Measurements from ENCODE around the gene DYNC2H1. TPM values are rescaled to one million over a fixed set of nuclear protein-coding genes. Genes with fewer than 3 reads are reported as not detected.

Gene DYNC2H1
- total RNA-seq, 1 experiment from 2014 or later: 28.9 TPM

DNA sequence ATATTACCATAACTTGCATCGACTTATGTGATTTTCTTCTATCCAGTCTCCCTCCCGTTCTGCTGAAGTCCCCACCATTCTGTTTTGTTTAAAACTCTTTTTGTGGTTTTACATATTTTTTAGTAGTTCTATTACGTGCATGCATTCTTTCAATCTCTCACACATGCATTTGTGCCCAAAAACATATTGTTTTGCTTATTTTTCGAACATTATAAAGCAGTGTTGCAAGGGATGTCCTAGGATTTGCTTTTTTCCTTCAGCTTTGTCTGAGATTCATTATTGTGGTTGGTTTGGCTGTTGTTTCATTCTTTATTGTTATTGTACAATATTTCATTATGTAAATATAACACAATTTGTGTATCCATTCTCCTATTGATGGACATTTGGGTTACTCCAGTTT is 235.7 kb downstream of the DYNC2H1 start:
- H3K4me1 ChIP-seq (ENCODE audit: insufficient read depth, low read length): no peaks in the 10 kb centered on the region
- H3K36me3 ChIP-seq (ENCODE audit: low read depth, low read length): no peaks in the 10 kb centered on the region
- POLR2A ChIA-PET (ENCODE audit: unreplicated experiment): no interaction called here
- H3K9ac ChIP-seq (ENCODE audit: low read length): no peak overlapping the region
- DNase-seq (no peak), ATAC-seq (no peak)
- intact Hi-C loops (cut with micrococcal nuclease): no loop called here
- H2AFZ ChIP-seq (ENCODE audit: low read length): no peak overlapping the region
- no peak overlapping the region for H3K27ac ChIP-seq (ENCODE audit: low read length)
- TF ChIP-seq EZH2 (IDR thresholded peaks at IDR 0.05; ENCODE audit: low read length, unreplicated experiment): no peak
- TF ChIP-seq, protein P1, sequence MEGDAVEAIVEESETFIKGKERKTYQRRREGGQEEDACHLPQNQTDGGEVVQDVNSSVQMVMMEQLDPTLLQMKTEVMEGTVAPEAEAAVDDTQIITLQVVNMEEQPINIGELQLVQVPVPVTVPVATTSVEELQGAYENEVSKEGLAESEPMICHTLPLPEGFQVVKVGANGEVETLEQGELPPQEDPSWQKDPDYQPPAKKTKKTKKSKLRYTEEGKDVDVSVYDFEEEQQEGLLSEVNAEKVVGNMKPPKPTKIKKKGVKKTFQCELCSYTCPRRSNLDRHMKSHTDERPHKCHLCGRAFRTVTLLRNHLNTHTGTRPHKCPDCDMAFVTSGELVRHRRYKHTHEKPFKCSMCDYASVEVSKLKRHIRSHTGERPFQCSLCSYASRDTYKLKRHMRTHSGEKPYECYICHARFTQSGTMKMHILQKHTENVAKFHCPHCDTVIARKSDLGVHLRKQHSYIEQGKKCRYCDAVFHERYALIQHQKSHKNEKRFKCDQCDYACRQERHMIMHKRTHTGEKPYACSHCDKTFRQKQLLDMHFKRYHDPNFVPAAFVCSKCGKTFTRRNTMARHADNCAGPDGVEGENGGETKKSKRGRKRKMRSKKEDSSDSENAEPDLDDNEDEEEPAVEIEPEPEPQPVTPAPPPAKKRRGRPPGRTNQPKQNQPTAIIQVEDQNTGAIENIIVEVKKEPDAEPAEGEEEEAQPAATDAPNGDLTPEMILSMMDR (conservative IDR thresholded peaks at IDR 0.05; ENCODE audit: low read depth, low read length): no peak
- TF ChIP-seq EZH2phosphoT487 (IDR thresholded peaks at IDR 0.05; ENCODE audit: borderline replicate concordance, low read length): no peak
- no peaks in the 10 kb centered on the region for H3K9me2 ChIP-seq (replicated peaks; ENCODE audit: low read length)
- CTCF ChIA-PET: no interaction called here
- BruUV-seq (replicated peaks): no TSS peak
- no peaks in the 10 kb centered on the region for H3K27me3 ChIP-seq (ENCODE audit: low read length)
- H3K4me2 ChIP-seq (ENCODE audit: low read length): no peak overlapping the region
- H3K79me2 ChIP-seq (ENCODE audit: low read length): no peaks in the 10 kb centered on the region
- H3K4me3 ChIP-seq (ENCODE audit: low read length): no peak overlapping the region
- H4K20me1 ChIP-seq (ENCODE audit: low read length): no peaks in the 10 kb centered on the region
- no peaks in the 10 kb centered on the region for H3K9me3 ChIP-seq (ENCODE audit: low read length)
- no peaks in the 10 kb centered on the region for H3F3A ChIP-seq (ENCODE audit: low read length, unreplicated experiment)

DNA sequence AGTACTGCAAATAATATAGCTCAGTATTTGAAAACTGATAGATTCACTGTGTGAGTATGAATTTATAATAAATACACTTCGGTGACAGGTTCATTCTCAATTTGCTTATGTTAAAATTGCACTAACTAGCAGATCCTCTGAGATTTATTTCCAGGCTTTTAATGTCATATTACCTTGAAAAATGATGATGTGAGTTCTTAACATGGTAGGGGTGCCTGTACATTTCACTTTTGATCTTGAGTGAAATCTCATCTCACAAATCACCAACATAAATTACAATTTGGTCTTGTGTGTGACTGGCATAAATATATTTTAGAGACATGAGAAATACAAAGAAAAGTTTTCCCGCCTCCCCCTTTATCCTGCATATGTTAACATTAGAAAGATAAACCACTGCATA is 240.4 kb downstream of the DYNC2H1 start:
- DNase-seq (no peak), ATAC-seq (no peak)
- ChIA-PET POLR2A (ENCODE audit: unreplicated experiment) (no interaction called here), CTCF (no interaction called here)
- no peaks in the 10 kb centered on the region for H3K36me3 ChIP-seq (ENCODE audit: low read depth, low read length)
- no peaks in the 10 kb centered on the region for H3K9me2 ChIP-seq (replicated peaks; ENCODE audit: low read length)
- TF ChIP-seq EZH2 (IDR thresholded peaks at IDR 0.05; ENCODE audit: low read length, unreplicated experiment) (no peak), EZH2phosphoT487 (IDR thresholded peaks at IDR 0.05; ENCODE audit: borderline replicate concordance, low read length) (no peak)
- no peaks in the 10 kb centered on the region for H3K27me3 ChIP-seq (ENCODE audit: low read length)
- no peaks in the 10 kb centered on the region for H3K79me2 ChIP-seq (ENCODE audit: low read length)
- H3K4me2 ChIP-seq (ENCODE audit: low read length): no peak overlapping the region
- H4K20me1 ChIP-seq (ENCODE audit: low read length): no peaks in the 10 kb centered on the region
- no peak overlapping the region for H2AFZ ChIP-seq (ENCODE audit: low read length)
- no peaks in the 10 kb centered on the region for H3F3A ChIP-seq (ENCODE audit: low read length, unreplicated experiment)
- intact Hi-C loops (cut with micrococcal nuclease): no loop called here
- no TSS peak for BruUV-seq (replicated peaks)
- H3K9ac ChIP-seq (ENCODE audit: low read length): no peak overlapping the region
- H3K4me3 ChIP-seq (ENCODE audit: low read length): no peak overlapping the region
- H3K4me1 ChIP-seq (ENCODE audit: insufficient read depth, low read length): no peaks in the 10 kb centered on the region
- H3K27ac ChIP-seq (ENCODE audit: low read length): no peak overlapping the region
- no peaks in the 10 kb centered on the region for H3K9me3 ChIP-seq (ENCODE audit: low read length)

DNA sequence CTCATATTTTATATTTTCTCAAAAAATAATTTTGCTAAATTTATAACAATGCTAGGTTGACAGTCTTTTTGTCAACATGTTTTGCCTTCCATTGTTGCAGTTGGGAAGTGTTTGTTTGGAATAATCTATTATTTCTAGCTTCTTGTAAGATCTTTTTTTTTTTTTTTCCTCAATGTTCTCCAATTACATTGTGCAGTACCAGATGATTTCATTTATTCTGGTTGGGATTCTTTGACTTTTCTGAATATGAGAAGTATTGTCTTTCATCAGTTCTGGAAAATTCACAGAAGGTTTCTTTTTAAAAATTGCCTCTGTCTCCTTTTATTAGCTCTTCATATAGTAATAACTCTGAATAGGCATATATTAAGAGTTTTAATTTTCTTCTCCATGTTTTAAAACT is 245.4 kb downstream of the DYNC2H1 start:
- POLR2A ChIA-PET (ENCODE audit: unreplicated experiment): interaction anchor here (0.5 to 0.6 kb wide), 2 partner anchors 13 to 112 kb away, joined by 5 to 6 read pairs; no protein-coding TSS in a partner anchor

More for the DNA sequence above, 245.4 kb downstream of the DYNC2H1 start:
- Histone ChIP-seq H4K20me1 (ENCODE audit: low read length) (no peaks in the 10 kb centered on the region), H3K27me3 (ENCODE audit: low read length) (no peaks in the 10 kb centered on the region), H2AFZ (ENCODE audit: low read length) (no peak overlapping the region), H3K4me2 (ENCODE audit: low read length) (no peak overlapping the region), H3K36me3 (ENCODE audit: low read depth, low read length) (no peaks in the 10 kb centered on the region), H3K4me1 (ENCODE audit: insufficient read depth, low read length) (no peaks in the 10 kb centered on the region), H3K9ac (ENCODE audit: low read length) (no peak overlapping the region), H3F3A (ENCODE audit: low read length, unreplicated experiment) (peaks cover 5% of the 10 kb centered on the region), H3K9me2 (replicated peaks; ENCODE audit: low read length) (no peaks in the 10 kb centered on the region), H3K9me3 (ENCODE audit: low read length) (no peaks in the 10 kb centered on the region), H3K4me3 (ENCODE audit: low read length) (no peak overlapping the region), H3K27ac (ENCODE audit: low read length) (no peak overlapping the region), H3K79me2 (ENCODE audit: low read length) (no peaks in the 10 kb centered on the region)
- intact Hi-C loops (cut with micrococcal nuclease): no loop called here
- BruUV-seq (replicated peaks): no TSS peak
- CTCF ChIA-PET: no interaction called here
- DNase-seq (no peak), ATAC-seq (no peak)
- TF ChIP-seq EZH2 (IDR thresholded peaks at IDR 0.05; ENCODE audit: low read length, unreplicated experiment): no peak
- TF ChIP-seq EZH2phosphoT487 (IDR thresholded peaks at IDR 0.05; ENCODE audit: borderline replicate concordance, low read length): no peak
- TF ChIP-seq, protein P1 (conservative IDR thresholded peaks at IDR 0.05; ENCODE audit: low read depth, low read length): no peak

All from PC-3 (cell line).